ENCODE measurements around the gene CPLANE1.
A peak's percentile ranks its signal among the peaks of the same experiment; 100 is the strongest.
"Not testable (repeated sequence)": the region's sequence is repeated elsewhere in the genome, so short reads cannot be mapped to it uniquely, and the experiment has no call there.

Gene CPLANE1

GRCh38 chr5:37248970-37249814 is at the start of gene CPLANE1:
Gene CPLANE1 (minus strand): TSS chr5:37249376. CDS start chr5:37247698, 1,678 bp downstream.
- DNase-seq, result peak; percentile 93

GRCh38 chr5:37296313-37296712 is 47.1 kb upstream of the CPLANE1 start:
- DNase-seq, result not testable (repeated sequence)

GRCh38 chr5:37283214-37283820 is 34.1 kb upstream of the CPLANE1 start:
- no peak for DNase-seq

GRCh38 chr5:37275511-37275910 is 26.3 kb upstream of the CPLANE1 start:
- DNase-seq, result no peak

- no peak for DNase-seq
Measured at GRCh38 chr5:37272511-37272910, 23.3 kb upstream of the CPLANE1 start.

GRCh38 chr5:37268100-37268499 is 18.9 kb upstream of the CPLANE1 start:
- not testable (repeated sequence) for DNase-seq

- no peak for DNase-seq
Measured at GRCh38 chr5:37255774-37256358, 6.7 kb upstream of the CPLANE1 start.

- no peak for DNase-seq
Measured at GRCh38 chr5:37254581-37254980, 5.4 kb upstream of the CPLANE1 start.

- no peak for DNase-seq
Measured at GRCh38 chr5:37251665-37252064, 2.5 kb upstream of the CPLANE1 start.

GRCh38 chr5:37249815-37250164 is 614 bp upstream of the CPLANE1 start:
- no peak for DNase-seq

GRCh38 chr5:37248421-37248969 is 681 bp downstream of the CPLANE1 start:
- no peak for DNase-seq

- no peak for DNase-seq
Measured at GRCh38 chr5:37247496-37247895, 1.7 kb downstream of the CPLANE1 start.

- DNase-seq, result no peak
Measured at GRCh38 chr5:37247036-37247435, 2.1 kb downstream of the CPLANE1 start.

GRCh38 chr5:37234288-37234687 is 14.9 kb downstream of the CPLANE1 start:
- DNase-seq, result no peak

- DNase-seq, result no peak
Measured at GRCh38 chr5:37226377-37226776, 22.8 kb downstream of the CPLANE1 start.

GRCh38 chr5:37222181-37222580 is 27.0 kb downstream of the CPLANE1 start:
- DNase-seq, result no peak

- DNase-seq, result not testable (repeated sequence)
Measured at GRCh38 chr5:37220426-37220825, 28.8 kb downstream of the CPLANE1 start.

- DNase-seq, result not testable (repeated sequence)
Measured at GRCh38 chr5:37219384-37219783, 29.8 kb downstream of the CPLANE1 start.

GRCh38 chr5:37217976-37218375 is 31.2 kb downstream of the CPLANE1 start:
- no peak for DNase-seq

- DNase-seq, result no peak
Measured at GRCh38 chr5:37214550-37214949, 34.6 kb downstream of the CPLANE1 start.

- DNase-seq, result no peak
Measured at GRCh38 chr5:37212096-37212495, 37.1 kb downstream of the CPLANE1 start.

- DNase-seq, result no peak
Measured at GRCh38 chr5:37211661-37212060, 37.5 kb downstream of the CPLANE1 start.

GRCh38 chr5:37208883-37209797 is 40.0 kb downstream of the CPLANE1 start:
- DNase-seq, result peak; percentile 36

All from left hindlimb (tissue), 1 donor.